ENCODE data around the gene SPRED2.

Gene SPRED2, protein sequence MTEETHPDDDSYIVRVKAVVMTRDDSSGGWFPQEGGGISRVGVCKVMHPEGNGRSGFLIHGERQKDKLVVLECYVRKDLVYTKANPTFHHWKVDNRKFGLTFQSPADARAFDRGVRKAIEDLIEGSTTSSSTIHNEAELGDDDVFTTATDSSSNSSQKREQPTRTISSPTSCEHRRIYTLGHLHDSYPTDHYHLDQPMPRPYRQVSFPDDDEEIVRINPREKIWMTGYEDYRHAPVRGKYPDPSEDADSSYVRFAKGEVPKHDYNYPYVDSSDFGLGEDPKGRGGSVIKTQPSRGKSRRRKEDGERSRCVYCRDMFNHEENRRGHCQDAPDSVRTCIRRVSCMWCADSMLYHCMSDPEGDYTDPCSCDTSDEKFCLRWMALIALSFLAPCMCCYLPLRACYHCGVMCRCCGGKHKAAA

DNA sequence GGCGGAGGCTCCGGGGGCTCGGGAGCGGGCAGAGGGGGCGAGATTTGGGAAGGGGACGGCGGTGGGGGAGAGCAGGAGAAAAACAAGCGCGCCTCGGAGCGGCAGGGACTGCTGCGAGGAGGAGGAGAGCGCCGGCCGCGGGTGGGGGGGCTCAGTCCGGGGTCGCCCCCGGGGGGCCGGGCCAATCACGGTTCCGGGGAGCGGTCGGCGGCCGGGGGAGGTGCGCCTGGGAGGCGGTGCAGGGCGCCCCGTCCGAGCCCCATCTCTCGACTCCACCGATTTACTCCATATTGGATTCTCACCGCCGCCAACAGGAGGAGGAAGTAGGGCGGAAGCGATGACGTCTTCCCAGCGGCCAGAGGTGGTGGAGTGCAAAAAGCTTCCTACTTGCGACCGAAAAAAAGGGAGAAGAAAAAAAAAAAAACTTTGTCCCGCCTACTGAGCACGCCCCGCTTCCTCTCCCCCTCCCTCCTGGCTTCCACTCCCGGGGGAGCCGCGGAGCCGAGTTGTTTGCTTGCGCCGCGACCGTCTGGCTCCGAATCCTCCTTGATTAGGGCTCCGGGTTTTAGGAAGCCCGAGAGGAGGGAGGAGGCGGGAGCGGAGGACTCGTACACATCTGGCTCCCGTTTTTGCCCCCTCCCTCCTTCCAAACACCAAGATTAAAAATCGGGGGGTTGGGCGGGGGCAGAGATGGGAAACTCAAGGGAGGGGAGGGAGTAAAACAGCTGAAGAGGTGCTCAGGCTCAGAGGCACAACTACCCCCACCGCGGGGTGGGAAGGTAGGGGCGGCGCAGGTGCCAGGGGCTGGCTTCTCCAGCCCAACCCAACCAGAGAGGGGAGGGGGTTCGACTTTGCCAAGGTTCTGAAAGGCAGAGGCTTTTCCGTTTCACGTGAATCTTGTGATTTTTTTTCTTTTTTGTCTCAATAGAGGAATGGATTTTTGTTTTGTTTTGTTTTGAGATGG lies at the start of gene SPRED2:
Gene SPRED2 (minus strand): TSS at position 373 of the 964 bp plus-strand sequence. CDS start 612 bp downstream, outside the sequence.
- peak; percentile 64 to 70 for DNase-seq (ENCODE audit: low read depth in 2 of 2)

DNA sequence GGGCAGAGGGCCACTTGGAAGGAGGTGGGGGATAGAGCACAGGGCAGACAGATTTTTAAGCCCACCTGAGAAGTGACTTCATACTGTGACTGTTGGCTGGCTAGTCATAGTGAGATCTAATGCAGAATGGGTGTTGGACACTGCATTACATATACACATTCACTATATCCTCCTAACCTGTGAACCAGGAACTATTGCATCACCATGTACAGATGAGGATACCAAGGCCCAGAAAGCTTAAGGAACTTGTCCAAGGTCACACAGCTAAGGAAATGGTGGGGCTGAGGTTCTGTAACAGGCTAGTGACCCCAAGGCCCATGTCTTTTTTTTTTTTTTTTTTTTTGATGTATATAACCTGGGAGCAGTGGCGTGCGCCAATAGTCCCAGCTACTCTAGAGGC lies 49.6 kb upstream of the SPRED2 start:
- DNase-seq (ENCODE audit: low read depth in 2 of 2) = no peak

DNA sequence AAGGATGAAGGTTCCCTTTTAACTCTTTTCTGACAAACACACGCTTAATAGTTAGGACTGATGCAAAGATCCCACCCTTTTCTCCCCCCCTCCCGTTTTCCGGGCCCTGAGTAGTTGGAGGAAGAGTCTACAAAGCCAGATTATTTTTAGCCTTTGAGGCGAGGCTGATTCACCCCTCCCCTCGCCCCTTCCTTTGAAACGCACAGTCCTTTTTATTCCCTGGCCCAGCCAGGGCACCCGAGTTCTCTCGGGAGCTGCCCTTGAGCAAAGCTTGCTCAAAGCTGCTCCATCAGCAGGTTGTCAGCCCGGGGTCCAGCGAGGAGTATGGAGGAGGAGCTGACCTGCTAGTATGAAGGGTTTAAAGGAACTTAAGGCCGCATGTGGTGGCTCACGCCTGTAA lies 47.1 kb upstream of the SPRED2 start:
- DNase-seq (ENCODE audit: low read depth in 2 of 2) = no peak

DNA sequence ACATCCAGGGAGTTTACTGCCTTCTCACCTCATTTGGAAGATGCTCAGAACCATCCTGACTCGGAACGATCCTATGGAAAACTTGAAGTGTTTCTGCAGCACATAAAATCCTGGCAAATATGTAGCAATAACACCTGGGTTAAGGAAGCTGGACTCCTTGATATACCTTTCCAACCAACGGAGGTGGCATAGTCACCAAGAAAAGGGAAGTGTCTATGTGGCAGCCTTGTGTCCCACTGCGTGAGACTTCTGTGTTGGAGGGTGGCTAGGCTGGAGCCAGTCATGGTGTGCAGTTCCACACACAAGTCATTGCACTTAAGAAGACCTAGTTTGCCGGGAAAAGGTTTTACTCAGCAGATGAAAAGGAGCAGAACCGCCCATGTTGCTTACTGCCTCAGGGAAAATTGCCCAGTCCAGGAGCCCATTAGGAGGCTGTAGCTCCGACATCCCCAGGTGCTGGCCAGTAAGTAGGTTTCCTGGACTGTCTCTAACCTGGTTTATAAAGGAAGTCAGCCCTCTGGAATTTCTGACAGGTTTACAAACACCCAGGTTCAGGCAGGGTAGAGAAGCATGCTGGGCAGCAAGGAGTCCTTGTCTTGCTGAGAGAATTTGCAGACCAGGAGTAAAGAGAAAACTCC lies 46.2 kb upstream of the SPRED2 start:
- DNase-seq (ENCODE audit: low read depth in 2 of 2) = no peak

DNA sequence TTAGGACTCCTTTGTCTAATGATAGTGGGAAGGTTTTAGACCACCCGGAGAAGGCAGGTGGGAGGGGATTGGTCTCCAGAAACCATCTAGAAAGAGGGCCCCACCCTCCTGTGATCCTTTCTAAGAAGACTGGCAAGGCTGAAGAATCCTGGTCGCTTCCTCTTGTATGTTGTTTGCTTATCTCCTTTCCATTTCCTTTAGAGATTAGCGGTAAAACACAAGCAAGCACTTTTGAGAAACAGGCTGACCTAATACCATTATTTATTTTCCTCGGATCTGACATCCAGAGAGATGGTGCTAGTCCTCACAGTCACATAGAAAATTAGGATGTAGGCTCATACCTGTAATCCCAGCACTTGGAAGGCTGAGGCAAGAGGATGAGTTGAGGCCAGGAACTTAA lies 45.2 kb upstream of the SPRED2 start:
- DNase-seq (ENCODE audit: low read depth in 2 of 2) = no peak

DNA sequence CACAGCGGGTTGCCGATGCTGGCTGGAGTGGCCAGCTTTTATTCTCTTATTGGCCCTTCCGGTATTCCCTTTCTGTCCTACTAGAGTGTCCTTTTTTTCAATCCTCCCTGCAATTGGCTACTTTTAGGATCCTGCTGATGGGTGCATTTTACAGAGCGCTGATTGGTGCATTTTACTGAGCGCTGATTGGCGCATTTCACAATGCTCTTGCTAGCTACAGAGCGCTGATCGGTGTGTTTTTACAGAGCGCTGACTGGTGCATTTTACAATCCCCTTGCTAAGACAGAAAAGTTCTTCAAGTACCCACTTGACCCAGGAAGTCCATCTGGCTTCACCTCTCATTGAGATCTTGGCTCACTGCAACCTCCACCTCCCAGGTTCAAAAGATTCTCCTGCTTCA lies 44.4 kb upstream of the SPRED2 start:
- no peak for DNase-seq (ENCODE audit: low read depth in 2 of 2)

DNA sequence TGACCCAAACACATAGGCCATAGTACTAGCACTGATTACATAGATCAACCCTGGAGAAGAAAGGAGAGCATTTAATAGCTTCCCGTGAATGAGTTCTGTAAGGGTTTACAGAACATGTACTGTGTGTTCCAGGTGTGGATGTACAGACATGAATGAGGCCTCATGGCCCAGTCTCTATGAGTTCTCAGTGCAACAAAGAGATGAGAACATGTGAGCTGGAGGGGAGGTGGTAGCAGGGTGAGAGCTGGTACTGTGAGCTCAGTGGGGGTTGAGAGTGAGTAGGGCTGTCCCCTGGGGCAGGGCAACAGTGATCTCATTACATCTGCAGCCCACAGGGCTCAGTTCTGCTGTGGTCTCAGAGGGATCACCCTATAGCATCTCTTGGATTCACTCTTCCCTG lies 42.6 kb upstream of the SPRED2 start:
- no peak for DNase-seq (ENCODE audit: low read depth in 2 of 2)

DNA sequence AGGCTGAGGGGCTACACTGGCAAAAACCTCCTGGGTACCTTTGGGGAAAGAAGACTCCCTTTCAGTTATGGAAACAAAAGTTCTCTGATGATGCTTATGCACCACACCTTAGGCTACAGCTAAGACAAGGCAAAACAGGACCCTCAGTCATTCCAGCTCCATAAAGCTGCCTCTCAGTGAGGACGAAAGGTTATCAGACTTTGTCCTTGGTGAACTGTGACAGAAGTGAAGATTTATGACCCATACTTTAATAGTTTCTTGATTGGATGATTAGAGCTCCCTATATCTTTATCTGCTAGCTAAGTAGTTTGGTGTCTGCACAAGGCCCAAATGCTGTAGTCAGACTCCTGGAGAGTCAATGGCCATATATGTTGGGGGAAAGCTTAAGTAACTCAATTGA lies 40.6 kb upstream of the SPRED2 start:
- no peak for DNase-seq (ENCODE audit: low read depth in 2 of 2)

DNA sequence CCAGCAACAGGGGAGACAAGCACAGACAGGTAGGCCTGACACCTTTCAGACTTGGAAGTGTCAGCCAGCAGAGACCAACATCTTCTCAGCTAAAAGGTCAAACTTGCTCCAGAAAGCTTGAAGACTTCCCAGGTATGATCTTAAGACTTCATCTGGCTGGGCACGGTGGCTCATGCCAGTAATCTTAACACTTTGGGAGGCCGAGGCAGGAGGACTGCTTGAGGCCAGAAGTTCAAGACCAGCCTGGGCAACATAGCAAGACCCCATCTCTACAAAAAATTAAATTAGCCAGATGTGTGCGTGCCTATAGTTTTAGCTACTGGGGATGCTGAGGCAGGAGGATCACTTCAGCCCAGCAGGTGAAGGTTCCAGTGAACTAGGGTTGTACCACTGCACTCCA lies 39.0 kb upstream of the SPRED2 start:
- DNase-seq (ENCODE audit: low read depth in 2 of 2) = no peak

DNA sequence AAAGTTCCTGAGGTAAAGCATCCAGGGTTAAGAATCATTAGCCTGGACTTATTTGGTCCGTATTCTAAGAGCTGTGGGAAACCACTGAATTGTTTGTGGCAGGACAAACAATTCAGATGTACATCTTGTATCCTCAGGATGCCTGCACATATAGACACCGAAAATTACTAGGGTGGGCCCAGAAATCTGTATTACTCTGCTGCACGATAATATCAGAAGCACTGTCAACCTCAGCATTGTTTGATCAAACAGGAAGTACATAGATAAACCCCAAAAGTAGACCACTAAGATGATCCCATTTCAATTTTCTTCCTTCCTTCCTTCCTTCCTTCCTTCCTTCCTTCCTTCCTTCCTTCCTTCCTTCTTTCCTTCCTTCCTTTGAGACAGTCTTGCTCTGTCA lies 34.2 kb upstream of the SPRED2 start:
- no peak for DNase-seq (ENCODE audit: low read depth in 2 of 2)

DNA sequence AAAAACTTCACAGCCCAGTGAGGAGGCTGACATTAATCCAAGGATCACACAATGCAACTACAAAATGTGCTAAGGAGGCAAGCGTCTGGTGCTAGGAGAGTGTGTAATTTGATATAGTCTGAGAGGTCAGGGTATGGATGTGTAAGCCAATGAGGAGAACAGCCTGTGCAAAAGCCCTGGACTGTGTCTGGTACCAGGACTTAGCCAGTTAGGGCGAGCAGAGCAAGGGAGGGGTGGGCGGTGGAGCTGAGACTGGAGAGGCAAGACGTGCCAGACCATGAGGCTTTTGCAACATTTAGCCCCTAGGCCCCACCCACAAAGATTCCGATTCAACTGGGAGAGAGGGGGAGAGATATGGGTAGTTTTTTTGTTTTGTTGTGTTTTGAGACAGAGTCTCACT lies 33.5 kb upstream of the SPRED2 start:
- DNase-seq (ENCODE audit: low read depth in 2 of 2) = no peak

DNA sequence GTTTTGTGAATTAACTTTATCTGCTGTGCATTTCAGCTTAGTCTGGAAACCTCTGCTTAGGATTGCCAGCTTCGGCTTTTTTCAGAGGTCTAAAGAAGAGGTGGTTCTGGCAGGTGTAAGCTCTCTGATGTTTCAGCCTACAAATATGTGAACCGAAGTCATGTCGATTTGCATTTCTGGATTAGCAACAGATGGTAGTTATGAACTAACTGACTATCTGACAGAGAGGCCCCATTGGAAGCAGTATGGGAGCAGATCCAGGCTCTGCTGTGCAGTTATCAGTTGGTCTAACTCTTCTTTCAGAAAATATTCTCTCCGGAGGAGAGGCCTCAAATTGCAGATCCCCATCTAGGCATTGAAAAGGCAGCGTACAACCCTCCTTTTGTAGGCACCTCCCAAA lies 32.7 kb upstream of the SPRED2 start:
- no peak for DNase-seq (ENCODE audit: low read depth in 2 of 2)

DNA sequence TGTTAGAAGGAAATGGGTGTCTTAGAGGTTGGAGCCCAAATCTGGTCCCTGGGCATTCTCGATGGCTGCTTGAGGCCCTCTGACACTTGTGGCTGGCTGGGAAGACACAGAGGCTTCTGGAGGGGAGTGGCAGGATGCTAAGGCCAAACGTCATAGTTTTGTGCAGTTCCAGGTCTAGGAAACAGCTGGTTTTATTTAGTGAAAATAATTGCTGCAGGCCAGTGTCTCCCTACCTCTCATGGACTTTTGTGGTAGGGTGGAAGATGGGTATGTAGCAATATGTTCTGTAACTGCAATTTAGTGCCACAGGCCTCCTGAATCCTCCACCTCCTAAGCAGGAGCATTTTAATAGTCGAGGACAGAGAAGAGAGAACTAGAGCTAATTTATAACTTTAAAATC lies 32.2 kb upstream of the SPRED2 start:
- DNase-seq (ENCODE audit: low read depth in 2 of 2) = no peak

DNA sequence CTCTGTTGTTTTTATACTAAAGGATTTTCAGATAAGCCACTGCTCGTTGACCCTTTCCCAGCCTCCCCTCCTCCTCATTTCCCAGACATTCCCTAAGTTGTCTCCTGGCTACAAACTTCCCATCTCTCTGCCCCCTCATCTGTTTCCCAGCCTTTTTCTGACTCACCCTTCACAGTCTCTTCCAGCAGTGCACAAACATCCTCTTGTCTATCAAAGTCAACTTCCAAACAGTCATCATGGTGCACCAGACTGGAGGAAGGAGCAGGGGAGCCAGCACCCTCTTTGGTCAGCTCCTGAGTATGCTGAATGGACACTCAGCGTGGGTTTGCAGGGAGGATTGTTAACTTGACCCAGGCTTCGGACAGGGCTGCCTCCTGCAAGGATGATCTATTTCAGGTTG lies 26.6 kb upstream of the SPRED2 start:
- no peak for DNase-seq (ENCODE audit: low read depth in 2 of 2)

DNA sequence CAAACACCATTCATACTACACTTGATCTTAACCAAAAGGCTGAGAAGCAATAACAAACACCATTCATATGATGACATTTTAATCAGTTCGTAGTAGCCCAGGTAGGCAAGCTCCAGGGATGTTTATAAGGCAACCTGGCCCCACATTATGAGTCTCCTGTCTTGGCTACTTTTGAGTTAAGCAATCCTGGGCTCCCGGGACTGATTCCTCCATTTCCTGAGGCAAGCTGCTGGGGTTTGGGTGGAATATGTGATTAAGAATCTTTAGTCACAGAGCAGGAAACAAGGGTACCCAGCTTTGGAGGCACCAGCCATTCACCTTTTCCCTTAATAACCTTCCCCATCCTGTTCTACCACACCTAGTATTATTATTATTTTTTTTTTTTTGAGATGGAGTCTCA lies 24.5 kb upstream of the SPRED2 start:
- DNase-seq (ENCODE audit: low read depth in 2 of 2) = no peak

DNA sequence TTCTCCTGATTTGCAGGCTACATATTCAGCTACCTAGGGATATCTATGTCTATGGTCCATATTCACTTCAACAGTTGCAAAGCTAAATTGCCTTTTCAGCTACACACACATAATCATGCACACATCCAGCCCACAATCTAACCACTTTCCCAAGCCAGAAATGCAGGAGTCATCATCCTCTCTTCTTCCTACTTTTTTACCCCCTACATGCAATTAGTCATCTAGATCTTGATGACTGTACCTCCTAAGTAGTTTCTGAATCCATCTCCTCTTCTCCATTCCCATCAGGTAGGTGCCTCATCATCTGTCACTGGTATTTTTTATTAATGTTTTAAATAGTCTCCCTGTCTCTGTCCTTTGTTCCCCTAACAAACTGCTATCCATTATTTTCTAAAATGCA lies 23.7 kb upstream of the SPRED2 start:
- DNase-seq (ENCODE audit: low read depth in 2 of 2) = no peak

DNA sequence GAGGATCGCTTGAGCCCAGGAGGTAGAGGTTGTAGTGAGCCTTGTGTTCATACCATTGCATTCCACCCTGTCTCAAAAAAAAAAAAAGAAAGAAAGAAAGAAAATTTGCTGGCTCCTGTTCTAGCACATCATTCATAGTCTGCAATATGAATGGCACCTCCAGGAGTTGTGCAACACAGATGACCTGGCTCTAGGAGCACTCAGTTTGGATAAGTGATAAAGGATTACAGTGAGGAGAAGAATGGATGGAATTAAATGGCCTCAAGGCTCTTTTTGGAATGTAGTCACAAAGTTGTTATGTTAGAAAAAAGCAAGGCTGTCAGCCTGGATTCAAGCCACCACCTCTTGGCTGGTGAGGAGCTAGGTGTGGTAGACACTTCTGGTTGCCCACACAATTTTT lies 21.5 kb upstream of the SPRED2 start:
- no peak for DNase-seq (ENCODE audit: low read depth in 2 of 2)

DNA sequence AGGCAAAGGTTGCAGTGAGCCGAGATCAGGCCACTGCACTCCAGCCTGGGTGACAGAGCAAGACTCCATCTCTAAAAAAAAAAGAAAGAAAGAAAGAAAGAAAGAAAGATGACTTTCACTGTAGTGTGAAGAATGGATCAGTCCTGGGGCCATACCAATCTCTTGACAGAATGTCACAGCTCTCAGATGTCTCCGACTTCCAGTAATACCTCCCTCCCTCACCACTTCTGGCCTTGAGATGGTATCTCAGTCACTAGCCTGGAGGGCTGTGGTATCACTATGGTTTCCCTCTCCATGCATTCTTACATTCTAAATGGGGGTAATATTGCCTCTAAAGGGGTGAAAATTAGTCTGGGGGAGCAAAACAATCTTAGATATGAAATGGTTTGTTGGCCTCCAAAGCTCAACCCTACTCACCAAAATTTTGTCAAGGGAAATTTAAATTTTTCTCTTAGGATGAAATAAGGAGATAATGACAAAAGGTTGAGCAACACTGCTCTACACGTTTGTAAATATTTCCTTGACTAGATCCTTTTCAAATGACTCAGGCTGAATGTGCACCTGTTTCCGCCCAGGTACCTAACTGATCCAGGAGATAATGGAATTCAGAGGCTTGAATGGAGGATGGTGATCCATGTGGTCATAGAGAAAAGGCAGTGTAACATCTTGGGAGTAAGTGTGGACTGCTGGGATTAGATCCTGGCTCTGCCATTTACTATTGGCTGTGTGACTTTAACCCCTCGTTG lies 19.9 kb upstream of the SPRED2 start:
- DNase-seq (ENCODE audit: low read depth in 2 of 2) = no peak

DNA sequence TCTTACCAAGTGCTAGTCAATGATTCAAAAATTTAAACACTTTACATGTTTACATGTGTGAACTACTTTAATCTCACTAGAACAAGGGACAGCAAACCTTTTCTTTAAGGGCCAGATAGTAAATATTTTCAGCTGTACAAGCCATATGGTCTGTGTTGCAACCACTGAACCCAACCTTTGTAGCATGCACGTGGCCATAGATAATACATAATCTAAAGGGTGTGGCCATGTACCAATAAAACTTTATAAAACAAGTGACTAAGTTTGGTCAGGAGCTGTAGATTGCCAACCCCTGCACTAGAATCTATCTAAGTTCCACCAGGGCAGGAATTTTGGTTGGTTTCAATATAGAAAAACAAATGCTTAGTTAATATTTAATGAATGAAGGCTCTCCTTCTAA lies 18.4 kb upstream of the SPRED2 start:
- no peak for DNase-seq (ENCODE audit: low read depth in 2 of 2)

DNA sequence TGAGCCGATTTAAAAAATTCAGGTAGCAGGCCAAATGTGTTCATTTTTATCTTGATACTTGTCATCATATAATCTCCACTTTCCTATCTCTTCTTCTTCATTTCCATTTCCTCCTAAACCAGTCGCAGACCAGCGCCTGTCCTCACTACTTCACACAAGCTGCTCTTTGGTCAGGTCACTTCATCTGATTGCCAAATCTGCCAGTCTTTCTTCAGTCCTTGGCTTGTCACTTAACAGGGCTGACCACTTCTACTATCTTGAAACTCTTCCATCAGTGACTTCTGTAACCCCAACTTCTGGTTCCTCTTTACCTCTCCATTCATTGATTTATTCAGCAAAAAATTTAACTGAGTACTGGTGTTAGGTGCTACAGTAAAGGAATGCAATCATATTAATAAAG lies 18.0 kb upstream of the SPRED2 start:
- no peak for DNase-seq (ENCODE audit: low read depth in 2 of 2)

DNA sequence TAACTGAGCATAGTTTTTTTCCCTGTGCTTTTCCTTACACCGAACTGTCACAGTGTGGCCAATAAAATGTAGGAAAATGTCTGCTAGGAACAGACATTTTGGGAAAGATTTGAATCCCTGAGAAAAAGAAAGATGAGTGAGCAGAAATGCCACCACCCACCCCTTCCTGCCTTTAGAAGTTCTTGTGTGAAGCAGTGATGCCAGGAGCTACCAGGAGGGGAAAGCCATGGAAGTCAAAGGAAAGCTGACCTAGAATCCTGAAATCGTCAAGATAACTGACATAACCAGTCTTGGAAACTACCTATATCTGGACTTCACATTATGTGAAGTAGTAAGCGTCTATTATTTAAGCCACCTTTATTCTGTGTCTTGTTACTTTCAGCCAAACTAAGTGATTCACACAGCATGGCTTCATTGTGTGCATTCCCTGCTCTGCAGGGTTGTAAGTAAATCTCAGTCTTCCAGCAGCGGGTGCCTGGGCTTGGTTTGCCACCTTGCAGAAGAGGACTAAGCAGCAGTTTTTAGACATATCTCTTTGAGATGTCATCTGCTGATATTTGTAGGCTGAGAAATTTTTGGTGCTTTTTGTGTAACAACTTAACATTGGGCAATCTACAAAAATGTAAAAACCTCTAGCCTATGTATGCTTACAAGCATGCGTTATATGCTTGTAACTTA lies 11.2 kb upstream of the SPRED2 start:
- DNase-seq (ENCODE audit: low read depth in 2 of 2) = no peak
